Left ventricle myocardium inferior (tissue), 1 donor: ENCODE data around the gene SH3TC1. TPM values are rescaled to one million over a fixed set of nuclear protein-coding genes. Genes with fewer than 3 reads are reported as not detected.

Experiments
- DNase-seq: peaks from one replicate; pipeline ENCODE4 v3.0.0-alpha.2; 2020
- H3K27ac ChIP-seq: fragments of 200-600 bp; replicated peaks from 2 replicates; pipeline ENCODE4 v1.8.0; 2021
- H3K27me3 ChIP-seq: fragments of 200-600 bp; 2 replicates; pipeline ENCODE4 v1.8.0; 2021; ENCODE audit warnings: low read depth
- H3K36me3 ChIP-seq: fragments of 200-600 bp; 2 replicates; pipeline ENCODE4 v1.8.0; 2021
- H3K4me1 ChIP-seq: fragments of 200-600 bp; 2 replicates; pipeline ENCODE4 v1.8.0; 2021
- H3K4me3 ChIP-seq: fragments of 200-600 bp; 2 replicates; pipeline ENCODE4 v1.8.0; 2021; ENCODE audit warnings: mild to moderate bottlenecking, moderate library complexity
- H3K9me3 ChIP-seq: fragments of 200-600 bp; replicated peaks from 2 replicates; pipeline ENCODE4 v1.8.0; 2021
- intact Hi-C: fragments of 100-400 bp; cut with micrococcal nuclease; formaldehyde crosslinking; loops from one replicate; pipeline ENCODE4 v1.11.0; 2022
- total RNA-seq: library from RNA; stranded (reverse); fragmentation: NEBNext Ultra II Directional; extraction: Animal tissue kit (Norgen Biotek cat#: 25700); gene quantifications from one replicate; pipeline ENCODE4 v1.2.1, GENCODE V29; 2021
- TF ChIP-seq, protein P1 (sequence below): fragments of 200-600 bp; IDR thresholded peaks from 2 replicates; pipeline ENCODE4 v1.8.0; 2021; ENCODE audit warnings: antibody characterized with exemption, mild to moderate bottlenecking, borderline replicate concordance
- donor health status: DM: no; HTN: yes; CAD: no; lungs with severe emphysema.

The SH3TC1 gene
- total RNA-seq, 1 donor from 2014 or later, result 13.6 TPM

DNA sequence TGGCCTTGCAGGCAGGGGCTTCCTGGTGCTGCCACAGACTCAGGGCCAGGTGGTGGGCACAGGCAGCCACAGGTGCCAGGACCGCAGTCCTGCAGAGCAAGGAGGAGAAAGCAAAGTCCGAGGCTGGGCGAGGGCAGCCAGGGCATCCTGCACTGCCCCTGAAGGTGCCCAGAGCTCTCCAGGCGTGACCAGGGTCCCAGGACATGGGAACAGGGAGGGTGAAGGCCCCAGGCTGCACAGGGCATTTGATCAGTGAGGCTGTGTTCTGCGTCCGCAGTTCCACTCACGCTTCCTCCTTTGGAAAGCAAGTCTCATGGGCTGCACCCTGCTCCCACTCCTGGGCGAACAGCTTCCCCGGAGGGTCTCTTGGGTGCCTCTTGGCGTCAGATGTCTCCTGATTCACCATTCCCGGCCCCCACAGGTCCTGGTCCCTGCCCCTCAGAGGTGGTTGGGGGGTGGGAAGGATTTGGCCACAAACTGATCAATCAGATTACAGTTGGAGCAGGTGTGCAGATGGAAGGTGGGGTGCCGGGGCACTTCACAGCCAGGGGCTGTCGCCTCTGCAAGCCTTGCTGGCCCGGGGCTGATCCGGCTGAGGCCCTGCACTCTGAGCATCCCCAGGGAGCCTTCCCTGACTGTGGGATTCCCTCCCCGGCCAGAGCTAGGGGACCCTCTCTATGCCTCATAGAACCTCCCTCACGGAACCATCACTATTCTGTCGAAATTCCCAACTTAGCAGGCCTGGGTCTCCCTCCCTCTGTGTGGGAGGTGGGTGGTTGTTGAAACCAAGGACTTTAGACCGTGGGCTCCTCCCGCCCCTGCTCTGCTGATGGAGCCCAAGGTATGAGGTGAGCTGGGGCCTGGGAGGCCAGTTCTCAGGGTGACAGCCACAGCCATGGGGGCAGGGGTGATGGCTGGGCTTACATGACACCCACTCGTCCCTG, 3.3 kb downstream of the SH3TC1 start:
- TF ChIP-seq, protein P1, sequence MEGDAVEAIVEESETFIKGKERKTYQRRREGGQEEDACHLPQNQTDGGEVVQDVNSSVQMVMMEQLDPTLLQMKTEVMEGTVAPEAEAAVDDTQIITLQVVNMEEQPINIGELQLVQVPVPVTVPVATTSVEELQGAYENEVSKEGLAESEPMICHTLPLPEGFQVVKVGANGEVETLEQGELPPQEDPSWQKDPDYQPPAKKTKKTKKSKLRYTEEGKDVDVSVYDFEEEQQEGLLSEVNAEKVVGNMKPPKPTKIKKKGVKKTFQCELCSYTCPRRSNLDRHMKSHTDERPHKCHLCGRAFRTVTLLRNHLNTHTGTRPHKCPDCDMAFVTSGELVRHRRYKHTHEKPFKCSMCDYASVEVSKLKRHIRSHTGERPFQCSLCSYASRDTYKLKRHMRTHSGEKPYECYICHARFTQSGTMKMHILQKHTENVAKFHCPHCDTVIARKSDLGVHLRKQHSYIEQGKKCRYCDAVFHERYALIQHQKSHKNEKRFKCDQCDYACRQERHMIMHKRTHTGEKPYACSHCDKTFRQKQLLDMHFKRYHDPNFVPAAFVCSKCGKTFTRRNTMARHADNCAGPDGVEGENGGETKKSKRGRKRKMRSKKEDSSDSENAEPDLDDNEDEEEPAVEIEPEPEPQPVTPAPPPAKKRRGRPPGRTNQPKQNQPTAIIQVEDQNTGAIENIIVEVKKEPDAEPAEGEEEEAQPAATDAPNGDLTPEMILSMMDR, result no peak
- H3K9me3 ChIP-seq, result no peaks in the 10 kb centered on the region
- peaks cover 43% of the 10 kb centered on the region for H3K4me1 ChIP-seq
- peak overlapping the region; percentile 66 for H3K4me3 ChIP-seq
- intact Hi-C loops, result no loop called here
- no peaks in the 10 kb centered on the region for H3K36me3 ChIP-seq
- no peak overlapping the region for H3K27ac ChIP-seq
- no peak for DNase-seq
- H3K27me3 ChIP-seq, result no peaks in the 10 kb centered on the region

DNA sequence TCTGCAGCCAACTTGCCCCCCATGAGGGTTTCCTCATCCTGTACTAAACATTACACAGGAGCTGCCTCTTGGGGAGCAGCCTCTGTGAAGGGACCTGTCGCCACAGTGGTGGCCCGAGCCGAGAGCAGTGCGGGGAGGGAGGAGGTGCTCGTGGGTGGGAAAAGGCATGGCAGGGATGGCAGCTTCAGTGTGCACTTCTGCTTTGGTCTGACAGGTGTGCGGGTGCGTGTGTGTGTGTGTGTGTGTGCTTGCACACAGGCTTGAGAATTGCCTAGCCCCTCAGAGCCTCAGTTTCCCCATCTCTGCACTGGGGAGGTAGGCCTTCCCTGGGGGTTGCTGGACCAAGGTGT, 3.9 kb downstream of the SH3TC1 start:
- no peaks in the 10 kb centered on the region for H3K9me3 ChIP-seq
- H3K36me3 ChIP-seq, result no peaks in the 10 kb centered on the region
- no peaks in the 10 kb centered on the region for H3K27me3 ChIP-seq
- H3K27ac ChIP-seq, result no peak overlapping the region
- DNase-seq, result no peak
- intact Hi-C loops, result no loop called here
- TF ChIP-seq, protein P1, result no peak
- H3K4me1 ChIP-seq, result peaks cover 39% of the 10 kb centered on the region
- H3K4me3 ChIP-seq, result no peak overlapping the region

DNA sequence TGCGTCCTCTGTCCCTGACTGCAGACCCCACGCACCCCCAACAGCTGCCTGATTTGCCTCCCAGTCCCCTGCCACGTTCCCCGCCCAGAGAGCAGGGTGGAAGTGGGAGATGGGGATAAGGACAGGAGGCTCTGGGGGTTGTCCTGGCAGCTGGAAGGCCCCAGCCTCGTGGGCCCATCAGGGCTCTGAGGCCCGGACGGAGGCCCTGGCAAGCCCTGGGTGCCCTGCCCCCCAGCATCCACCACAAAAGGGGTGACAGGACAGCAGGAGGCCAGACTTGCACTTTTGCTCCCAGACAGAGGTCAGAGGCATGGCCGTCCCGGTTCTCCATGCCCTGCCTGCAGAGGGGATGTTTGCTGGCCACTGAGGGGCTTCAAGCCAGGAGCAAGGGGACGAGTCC, 4.7 kb downstream of the SH3TC1 start:
- Histone ChIP-seq H3K4me1 (peaks cover 31% of the 10 kb centered on the region), H3K27ac (no peak overlapping the region), H3K27me3 (no peaks in the 10 kb centered on the region), H3K4me3 (no peak overlapping the region), H3K36me3 (peaks cover 3% of the 10 kb centered on the region), H3K9me3 (no peaks in the 10 kb centered on the region)
- TF ChIP-seq, protein P1, result no peak
- no peak for DNase-seq
- intact Hi-C loops, result no loop called here

DNA sequence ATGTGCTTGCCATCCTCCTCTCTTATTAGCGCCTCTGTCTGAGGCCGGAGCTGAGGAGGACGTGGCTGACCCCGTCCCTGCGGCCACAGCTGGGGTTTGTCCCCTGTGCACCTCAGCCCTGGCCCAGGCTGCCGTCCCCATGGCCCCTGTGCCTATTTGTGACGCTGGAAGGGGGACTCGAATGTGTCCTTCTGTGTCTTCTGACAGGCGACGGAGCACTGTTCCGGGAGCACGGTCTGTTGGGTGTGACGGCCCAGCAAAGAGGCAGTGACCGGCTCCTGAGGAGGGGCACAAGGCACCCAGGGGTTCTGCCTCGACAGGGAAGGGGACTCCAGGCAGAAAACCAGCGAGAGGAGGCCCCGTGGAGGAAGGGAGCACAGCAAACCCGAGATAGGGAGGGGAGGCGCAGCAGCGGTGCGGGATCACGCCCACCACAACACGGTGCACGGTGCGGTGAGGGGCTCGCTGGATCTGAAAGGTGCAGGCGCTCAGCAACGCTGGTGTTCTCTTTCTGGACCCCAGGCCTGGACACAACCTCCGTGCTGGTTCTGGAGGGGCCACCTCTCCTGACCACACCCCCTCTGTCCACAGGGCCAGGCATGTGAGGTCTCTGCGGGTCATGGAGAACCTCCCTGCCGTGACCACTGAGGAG, 5.6 kb downstream of the SH3TC1 start:
- TF ChIP-seq, protein P1, result no peak
- Histone ChIP-seq H3K4me3 (no peak overlapping the region), H3K36me3 (peaks cover 10% of the 10 kb centered on the region), H3K27me3 (no peaks in the 10 kb centered on the region), H3K9me3 (no peaks in the 10 kb centered on the region), H3K27ac (no peak overlapping the region), H3K4me1 (peaks cover 22% of the 10 kb centered on the region)
- intact Hi-C loops, result no loop called here
- no peak for DNase-seq

DNA sequence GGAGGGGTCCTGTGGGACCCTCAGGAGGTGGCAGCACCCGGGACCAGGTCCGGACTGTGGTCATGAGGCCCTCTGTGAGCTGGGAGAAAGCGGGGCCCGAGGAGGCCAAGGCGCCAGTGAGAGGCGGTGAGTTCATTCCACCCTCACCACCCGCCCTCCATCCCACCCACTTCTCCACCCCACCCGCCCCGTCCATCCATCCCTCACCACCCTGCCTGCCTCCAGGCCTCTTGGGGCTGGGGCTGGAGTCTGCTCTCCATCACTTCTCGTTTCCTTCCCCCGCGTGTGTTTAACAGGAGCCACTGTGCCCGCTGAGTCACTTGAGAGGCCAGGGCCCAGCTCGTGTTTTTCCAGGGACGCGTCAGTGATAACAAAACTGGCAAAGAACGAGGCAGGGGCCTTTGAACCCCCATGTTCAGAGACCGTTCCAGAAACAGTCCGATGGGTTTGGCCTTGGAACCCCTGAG, 6.2 kb downstream of the SH3TC1 start:
- peaks cover 13% of the 10 kb centered on the region for H3K36me3 ChIP-seq
- H3K27me3 ChIP-seq, result no peaks in the 10 kb centered on the region
- peaks cover 16% of the 10 kb centered on the region for H3K4me1 ChIP-seq
- TF ChIP-seq, protein P1, result no peak
- no peak overlapping the region for H3K4me3 ChIP-seq
- no peak overlapping the region for H3K27ac ChIP-seq
- H3K9me3 ChIP-seq, result no peaks in the 10 kb centered on the region
- DNase-seq, result no peak
- intact Hi-C loops, result no loop called here
